Endothelial cell (in vitro differentiated cells): Measurements from ENCODE around the gene E4F1. TPM values are rescaled to one million over a fixed set of nuclear protein-coding genes. Genes with fewer than 3 reads are reported as not detected.

Source experiments
- DNase-seq: peaks from one replicate; pipeline ENCODE4 v3.0.0; 2021; ENCODE audit warnings: low spot score
- H3K27ac Mint-ChIP-seq: one replicate; pipeline ENCODE4 v1.8.0; 2021; ENCODE audit warnings: mixed read lengths, inconsistent platforms; ENCODE audit not compliant: unreplicated experiment
- H3K27me3 Mint-ChIP-seq: one replicate; pipeline ENCODE4 v1.8.0; 2021; ENCODE audit warnings: mild to moderate bottlenecking, moderate library complexity, mixed read lengths, inconsistent platforms; ENCODE audit not compliant: unreplicated experiment
- H3K36me3 Mint-ChIP-seq: one replicate; pipeline ENCODE4 v1.8.0; 2021; ENCODE audit warnings: mild to moderate bottlenecking, low read depth, mixed read lengths, inconsistent platforms; ENCODE audit not compliant: unreplicated experiment
- H3K4me1 Mint-ChIP-seq: one replicate; pipeline ENCODE4 v1.8.0; 2021; ENCODE audit warnings: mild to moderate bottlenecking, mixed read lengths, inconsistent platforms; ENCODE audit not compliant: unreplicated experiment
- H3K4me3 Mint-ChIP-seq: one replicate; pipeline ENCODE4 v1.8.0; 2021; ENCODE audit warnings: mild to moderate bottlenecking, mixed read lengths, inconsistent platforms; ENCODE audit not compliant: unreplicated experiment
- H3K9me3 Mint-ChIP-seq: one replicate; pipeline ENCODE4 v1.8.0; 2021; ENCODE audit warnings: mixed read lengths, inconsistent platforms; ENCODE audit not compliant: unreplicated experiment
- CTCF ChIP-seq: fragments of 200-600 bp; sonication (generic); IDR thresholded peaks from one replicate; pipeline ENCODE4 v1.5.0; 2021; ENCODE audit warnings: antibody characterized with exemption; ENCODE audit not compliant: unreplicated experiment
- long read RNA-seq: library from polyadenylated mRNA; unstranded; transcript quantifications from one replicate; pipeline ENCODE4 v2.0.0, GENCODE V29; 2020; ENCODE audit not compliant: unreplicated experiment
- total RNA-seq: library from RNA; stranded (reverse); fragmentation: NEBNext Ultra II Directional; extraction: Animal tissue kit (Norgen Biotek cat#: 25700); gene quantifications from one replicate; pipeline ENCODE4 v1.2.1, GENCODE V29; 2021; ENCODE audit not compliant: unreplicated experiment

E4F1 gene
- 35.9 TPM for total RNA-seq
- long read RNA-seq, transcript E4F1-201 (14 exons, 2,573 nt), result major isoform, 8 of 19 reads
- long read RNA-seq, partial matches to known transcripts, result 0 of 19 reads
- long read RNA-seq, other reads (novel, unspliced or antisense), result 10 of 19 reads

- H3K27ac Mint-ChIP-seq, result no peak within 1 kb of the TSS
- no peaks in the 10 kb centered on the region for H3K4me1 Mint-ChIP-seq
- H3K9me3 Mint-ChIP-seq, result no peaks in the 10 kb centered on the region
- peak; percentile 99 for DNase-seq
- H3K27me3 Mint-ChIP-seq, result peaks cover 6% of the 10 kb centered on the region
- TF ChIP-seq CTCF, result no peak
- H3K4me3 Mint-ChIP-seq, result peak within 1 kb of the TSS; percentile 88
- H3K36me3 Mint-ChIP-seq, result no peaks in the 10 kb centered on the region
Observed at GRCh38 chr16:2223221-2223941, at the start of gene E4F1. TSS of gene E4F1 (plus strand) at chr16:2223591. CDS start at chr16:2223614, 23 bp downstream.

GRCh38 chr16:2173916-2174315 is 49.5 kb upstream of the E4F1 start:
- Mint-ChIP-seq H3K27ac (peak overlapping the region; percentile 67), H3K36me3 (peaks cover 14% of the 10 kb centered on the region), H3K9me3 (no peaks in the 10 kb centered on the region), H3K4me3 (no peak overlapping the region), H3K27me3 (peaks cover 8% of the 10 kb centered on the region), H3K4me1 (peaks cover 15% of the 10 kb centered on the region)
- DNase-seq, result no peak
- no peak for TF ChIP-seq CTCF

- Mint-ChIP-seq H3K27ac (no peak overlapping the region), H3K27me3 (peaks cover 8% of the 10 kb centered on the region), H3K36me3 (peaks cover 14% of the 10 kb centered on the region), H3K4me1 (peaks cover 9% of the 10 kb centered on the region), H3K9me3 (no peaks in the 10 kb centered on the region), H3K4me3 (no peak overlapping the region)
- DNase-seq, result no peak
- no peak for TF ChIP-seq CTCF
Observed at GRCh38 chr16:2174396-2175131, 48.8 kb upstream of the E4F1 start.

GRCh38 chr16:2175454-2175853 is 47.9 kb upstream of the E4F1 start:
- no peak for DNase-seq
- Mint-ChIP-seq H3K36me3 (peaks cover 14% of the 10 kb centered on the region), H3K27ac (no peak overlapping the region), H3K4me1 (peaks cover 7% of the 10 kb centered on the region), H3K27me3 (peaks cover 8% of the 10 kb centered on the region), H3K4me3 (no peak overlapping the region), H3K9me3 (no peaks in the 10 kb centered on the region)
- no peak for TF ChIP-seq CTCF

- TF ChIP-seq CTCF, result no peak
- no peak for DNase-seq
- peaks cover 7% of the 10 kb centered on the region for H3K4me1 Mint-ChIP-seq
- H3K4me3 Mint-ChIP-seq, result no peak overlapping the region
- no peak overlapping the region for H3K27ac Mint-ChIP-seq
- H3K36me3 Mint-ChIP-seq, result peaks cover 14% of the 10 kb centered on the region
- H3K9me3 Mint-ChIP-seq, result no peaks in the 10 kb centered on the region
- H3K27me3 Mint-ChIP-seq, result peaks cover 8% of the 10 kb centered on the region
Observed at GRCh38 chr16:2176047-2176446, 47.3 kb upstream of the E4F1 start.
